Cerebellar cortex (tissue), 1 donor: ENCODE results near the gene NFIA.

Source experiments
- DNase-seq: peaks from one replicate; pipeline ENCODE4 v3.0.0-alpha.2; 2015; ENCODE audit warnings: low spot score

The NFIA gene

DNA sequence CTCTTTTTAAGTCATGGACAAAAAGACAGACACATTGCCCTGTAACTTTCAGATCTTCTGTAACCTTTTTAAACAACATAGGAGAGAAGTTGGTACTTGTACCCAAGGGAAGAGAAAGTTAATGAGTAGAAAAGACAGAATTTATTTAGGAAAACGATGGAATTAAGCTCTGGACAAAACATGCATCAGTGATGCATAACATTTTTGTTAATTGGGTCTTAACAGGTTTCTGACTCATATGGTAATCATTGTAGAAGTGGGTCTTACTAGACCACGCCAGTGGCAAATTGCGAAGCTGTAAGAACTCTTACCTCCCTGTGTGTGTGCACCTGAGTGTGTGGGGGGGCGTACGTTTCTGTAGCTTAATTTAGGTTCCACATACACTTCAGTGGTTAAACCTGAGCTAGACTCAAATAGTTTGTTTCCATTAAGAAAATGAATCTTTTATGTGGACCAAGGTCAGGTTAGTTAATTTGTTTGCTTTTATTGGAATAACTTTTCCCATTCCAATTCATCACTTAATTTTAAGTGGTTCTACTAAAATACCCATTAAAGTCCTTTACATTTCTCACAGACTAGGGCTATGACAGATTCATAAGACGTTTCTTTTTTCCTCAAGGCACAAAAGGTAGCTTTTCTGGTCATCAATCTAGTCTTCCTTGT, 48.1 kb downstream of the NFIA start:
- DNase-seq = no peak

GRCh38 chr1:61131248-61131647, 48.9 kb downstream of the NFIA start:
- no peak for DNase-seq

DNA sequence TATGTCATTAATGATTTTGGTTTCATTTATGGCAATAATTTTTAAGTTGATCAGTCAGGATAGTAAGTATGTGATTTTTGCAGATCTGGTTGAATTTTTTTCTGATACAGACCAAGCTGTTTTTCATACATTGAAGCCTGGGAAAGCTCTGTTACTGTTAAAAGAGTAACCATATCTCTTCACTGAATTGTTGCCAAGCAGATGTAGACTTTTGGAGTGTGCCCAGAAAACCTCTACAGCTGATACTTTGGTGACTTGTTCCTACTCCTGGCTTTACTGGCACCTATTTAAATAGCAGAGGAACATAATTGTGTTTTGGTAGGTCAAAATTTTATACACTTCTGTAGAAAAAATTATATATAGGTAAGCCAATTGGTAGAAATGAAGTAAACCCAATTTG, 49.4 kb downstream of the NFIA start:
- DNase-seq = no peak

DNA sequence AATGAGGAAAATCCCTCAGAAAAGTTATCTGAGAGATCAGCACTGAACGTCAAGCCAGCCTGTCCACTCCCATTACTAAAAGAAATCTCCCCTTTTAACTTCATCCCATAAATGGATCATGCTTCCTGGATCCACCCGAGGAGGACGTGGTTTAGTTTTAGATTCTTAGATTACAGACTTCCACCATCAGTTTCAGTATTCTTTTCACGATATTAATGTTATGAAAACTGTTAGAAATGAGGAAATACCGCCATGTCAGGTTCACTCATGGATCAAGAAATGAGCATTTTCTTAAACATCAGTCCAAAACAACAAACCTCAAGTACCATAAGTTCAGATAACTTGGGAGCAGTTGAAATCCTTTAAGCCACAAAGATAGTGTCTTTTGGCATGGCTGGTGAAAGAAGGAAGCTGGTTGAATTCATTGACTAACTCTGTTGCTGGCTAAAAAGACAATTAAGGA, 49.8 kb downstream of the NFIA start:
- DNase-seq = no peak

DNA sequence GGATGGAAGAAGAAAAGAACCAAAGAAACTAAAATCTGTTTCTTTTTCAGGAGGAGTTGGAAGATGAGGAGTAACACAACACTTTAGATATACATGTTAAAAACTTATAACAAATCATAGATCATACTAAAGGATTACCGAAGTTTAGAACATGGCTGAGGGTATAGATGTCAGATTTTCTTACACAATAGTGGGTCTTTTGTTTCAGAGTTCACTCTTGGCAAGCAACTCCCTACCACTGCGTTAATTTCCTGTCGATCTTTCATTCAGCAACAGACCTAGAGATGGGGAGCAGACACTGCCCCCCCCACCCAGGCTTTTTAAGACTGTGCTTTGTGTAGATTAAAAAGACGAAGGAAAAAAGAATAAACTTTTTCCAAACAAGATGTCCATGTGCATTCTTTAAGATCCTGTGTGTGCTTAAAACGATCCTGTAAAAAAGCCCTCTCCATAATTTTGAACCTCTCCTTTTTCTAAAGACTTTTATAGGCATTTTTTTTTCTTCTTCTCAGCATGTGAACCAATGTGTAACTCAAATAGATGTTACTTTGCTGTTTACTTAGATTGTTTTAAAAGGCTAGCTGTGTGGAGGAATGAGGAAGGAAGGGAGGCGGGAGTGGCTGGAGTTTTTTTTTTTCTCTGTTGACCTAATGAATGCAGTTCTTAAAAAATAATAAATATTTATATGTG, 50.4 kb downstream of the NFIA start:
- DNase-seq = no peak

- no peak for DNase-seq
Observed at GRCh38 chr1:61133335-61134019, 51.1 kb downstream of the NFIA start.

- DNase-seq = no peak
Observed at GRCh38 chr1:61135291-61135690, 52.9 kb downstream of the NFIA start.

- DNase-seq = no peak
Observed at GRCh38 chr1:61138305-61138704, 55.9 kb downstream of the NFIA start.

- DNase-seq = no peak
Observed at GRCh38 chr1:61138921-61139774, 56.8 kb downstream of the NFIA start.

- DNase-seq = no peak
Observed at GRCh38 chr1:61139775-61140549, 57.6 kb downstream of the NFIA start.

DNA sequence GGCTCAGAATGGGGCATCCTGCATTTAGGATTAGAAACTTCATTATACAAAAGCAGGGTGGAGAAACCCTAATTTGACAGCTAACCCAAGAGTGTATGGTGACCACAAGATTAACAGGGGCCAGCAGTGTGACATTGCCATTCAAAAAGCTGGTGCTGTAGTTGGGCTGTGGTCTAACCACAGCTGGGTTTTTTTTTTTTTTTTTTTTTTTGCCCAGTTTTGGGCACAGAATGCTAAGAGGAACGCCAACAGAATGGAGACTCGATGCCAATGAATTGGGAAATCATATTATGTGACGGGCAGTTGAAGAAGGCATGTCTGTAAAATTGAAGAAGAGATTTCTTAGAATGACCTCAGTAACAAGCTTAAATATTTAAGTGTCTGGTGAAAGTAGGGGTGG, 58.4 kb downstream of the NFIA start:
- DNase-seq = no peak

DNA sequence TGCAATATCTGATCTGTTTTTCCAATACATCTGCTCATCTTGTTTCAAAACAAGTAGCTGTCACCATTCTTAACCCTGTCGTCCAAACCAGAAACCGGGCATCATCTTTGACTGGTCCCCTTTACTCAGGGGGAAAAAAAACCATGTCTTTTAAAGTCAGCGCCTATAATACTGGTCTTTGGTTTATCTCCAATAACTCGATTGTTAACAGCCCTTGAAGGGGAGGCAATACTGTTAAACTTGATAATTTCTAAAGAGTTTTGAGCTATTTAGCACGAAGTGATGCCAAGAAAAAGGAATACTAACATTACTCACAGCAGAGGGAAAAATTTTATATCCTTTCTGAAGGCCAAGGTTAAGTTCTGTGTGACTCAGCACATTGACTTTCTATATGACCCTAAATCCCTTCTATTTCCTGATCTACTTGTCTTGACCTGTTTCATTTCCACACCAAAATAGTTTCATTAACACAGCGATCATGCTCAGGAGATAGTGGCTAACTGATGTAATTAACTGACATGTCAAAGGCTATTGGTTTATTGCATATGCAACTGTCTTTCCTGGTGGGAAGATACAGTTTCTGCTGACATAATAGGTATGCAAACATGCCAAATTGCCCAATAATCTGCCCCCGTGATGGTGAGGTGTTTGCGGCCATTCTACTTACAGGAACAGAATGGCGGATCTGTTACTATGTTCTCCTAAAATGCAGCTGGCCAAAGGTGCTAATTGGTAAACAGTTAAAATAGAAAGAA, 59.1 kb downstream of the NFIA start:
- DNase-seq = no peak

DNA sequence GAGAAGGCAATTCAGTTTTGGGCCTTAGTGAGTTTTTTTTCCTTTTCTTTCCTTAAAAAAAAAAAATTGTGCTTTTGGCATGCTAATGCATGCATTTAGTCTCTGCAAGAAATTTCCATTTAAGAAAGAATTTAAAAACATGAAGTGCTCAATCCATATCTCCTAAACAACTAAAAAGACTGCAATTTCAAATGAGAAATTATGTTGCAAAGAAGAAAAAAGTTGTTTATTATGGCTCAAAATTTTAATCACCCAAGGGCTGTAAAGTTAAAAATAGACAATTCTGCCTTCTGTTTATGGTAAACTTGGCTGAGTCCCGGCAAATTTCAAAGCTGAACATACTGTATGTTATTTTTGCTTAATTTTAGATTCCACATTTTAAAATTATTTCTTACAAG, 59.7 kb downstream of the NFIA start:
- no peak for DNase-seq

- no peak for DNase-seq
Observed at GRCh38 chr1:61142726-61143500, 60.6 kb downstream of the NFIA start.

- no peak for DNase-seq
Observed at GRCh38 chr1:61143821-61144424, 61.6 kb downstream of the NFIA start.

DNA sequence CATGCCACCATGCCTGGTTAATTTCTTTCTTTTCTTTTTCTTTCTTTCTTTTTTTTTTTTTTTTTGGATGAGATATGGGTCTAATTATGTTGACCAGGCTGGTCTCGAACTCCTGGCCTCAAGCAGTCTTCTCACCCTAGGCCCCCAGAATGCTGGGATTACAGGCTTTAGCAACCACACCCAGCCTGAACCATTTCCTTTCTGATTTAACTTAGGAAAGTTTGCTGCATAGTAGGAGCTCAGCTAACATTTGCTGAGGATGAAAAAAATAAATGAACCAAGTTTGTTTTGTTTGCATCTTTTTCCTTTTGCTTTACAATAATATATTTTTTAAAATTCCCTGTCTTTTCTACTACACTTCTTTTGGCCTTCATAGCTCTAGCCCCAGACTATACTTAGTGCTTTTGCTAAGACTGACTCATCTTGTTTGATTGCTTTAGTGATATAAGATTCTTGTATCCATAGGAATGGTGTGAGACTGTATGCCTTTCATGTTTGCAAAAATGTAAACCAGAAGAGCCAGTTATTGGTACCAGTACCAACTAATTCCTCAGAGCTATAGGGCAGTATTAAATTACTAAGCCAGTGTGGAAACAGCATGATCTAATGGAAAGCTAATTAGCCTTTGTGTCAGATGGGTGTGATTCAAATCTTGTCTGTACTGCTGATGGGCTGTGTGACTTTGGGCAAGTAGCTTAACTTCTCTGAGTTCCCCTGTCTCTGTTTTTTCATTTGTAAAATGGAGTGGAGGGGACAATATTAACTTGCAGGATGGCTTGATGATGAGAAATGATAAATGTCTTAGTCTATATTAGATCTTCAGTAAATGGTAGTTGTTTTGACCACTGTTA, 66.9 kb downstream of the NFIA start:
- DNase-seq = no peak

DNA sequence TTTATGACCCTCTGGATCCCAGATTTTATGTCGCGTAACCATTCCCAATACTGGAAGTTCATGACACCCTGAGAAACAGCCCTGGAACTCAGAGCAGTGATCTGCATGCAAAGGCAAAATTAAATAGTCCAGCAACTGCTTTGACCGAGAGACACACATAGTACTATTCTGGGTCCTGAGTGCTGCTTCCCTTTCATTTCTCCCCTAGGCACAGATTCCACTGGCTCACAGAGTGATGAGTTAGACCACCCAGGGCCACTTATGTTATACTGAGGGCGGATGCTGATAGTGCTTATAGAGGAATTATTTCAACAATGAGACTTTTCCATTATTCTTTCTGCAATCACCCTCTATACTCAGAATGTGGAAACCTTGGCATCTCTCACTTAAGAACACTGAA, 69.2 kb downstream of the NFIA start:
- no peak for DNase-seq

DNA sequence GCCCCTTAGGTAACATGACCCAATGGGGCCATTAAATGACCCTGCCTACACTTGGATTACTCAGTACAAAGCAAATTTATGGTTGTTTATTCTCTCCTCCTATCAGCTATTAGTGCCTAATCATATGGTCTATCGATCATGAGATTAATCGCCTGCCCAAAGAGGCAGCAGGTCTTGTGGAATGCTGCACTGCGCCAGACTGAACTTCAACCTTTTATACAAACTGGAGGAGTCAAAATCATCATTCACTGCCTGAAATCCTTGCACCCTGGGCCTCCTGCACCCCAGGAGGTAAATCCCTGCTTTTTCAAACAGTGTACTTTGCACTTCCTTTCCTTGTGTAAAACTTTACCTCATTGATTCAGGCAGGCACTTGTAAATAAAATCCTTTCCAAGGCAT, 69.7 kb downstream of the NFIA start:
- DNase-seq = no peak
